H1 (cell line): ENCODE data around the gene TMPRSS13. TPM values are rescaled to one million over a fixed set of nuclear protein-coding genes. Genes with fewer than 3 reads are reported as not detected.

ENCODE experiments used
- CTCF ChIA-PET: fragments of 300-600 bp; sonication (Branson Sonifier 250); formaldehyde crosslinking; loops from one replicate; lab custom pipeline; 2021; ENCODE audit not compliant: partially characterized antibody; lab: Charles Lee
- POLR2A ChIA-PET: fragments of 300-600 bp; sonication (Branson Sonifier 250); formaldehyde crosslinking; loops from one replicate; lab custom pipeline; 2021; ENCODE audit warnings: inconsistent platforms; ENCODE audit not compliant: partially characterized antibody; lab: Charles Lee
- DNase-seq, 2 experiments: peaks; one replicate each; pipeline versions ENCODE4 v3.0.0 to v3.0.0-alpha.2; 2010 to 2022; ENCODE audit warnings: low spot score in 2 of 2, low read depth in 1 of 2, mixed read lengths in 1 of 2
- FAIRE-seq: peaks from 2 replicates; lab custom pipeline; 2011; peaks lifted over from hg19 to GRCh38; lab: Jason Lieb, UNC
- H2AFZ ChIP-seq: 2 replicates; pipeline ENCODE4 v1.8.1; 2012; ENCODE audit warnings: low read length, inconsistent platforms
- H2AK5ac ChIP-seq: 2 replicates; pipeline ENCODE4 v1.6.1; 2013; ENCODE audit warnings: low read depth, low read length
- H2BK120ac ChIP-seq: replicated peaks from 2 replicates; pipeline ENCODE3; 2013; ENCODE audit warnings: low read depth, low read length, inconsistent platforms
- H2BK12ac ChIP-seq: 2 replicates; pipeline ENCODE4 v1.6.1; 2013; ENCODE audit warnings: low read depth, low read length
- H2BK15ac ChIP-seq: 2 replicates; pipeline ENCODE4 v1.6.1; 2013; ENCODE audit warnings: low read length
- H2BK20ac ChIP-seq: 2 replicates; pipeline ENCODE4 v1.6.1; 2013; ENCODE audit warnings: low read length
- H2BK5ac ChIP-seq: 2 replicates; pipeline ENCODE4 v1.6.1; 2013; ENCODE audit warnings: low read depth, low read length
- H3K14ac ChIP-seq: 2 replicates; pipeline ENCODE4 v1.6.1; 2013; ENCODE audit warnings: inconsistent platforms; ENCODE audit not compliant: insufficient read length
- H3K18ac ChIP-seq: 2 replicates; pipeline ENCODE4 v1.6.1; 2013; ENCODE audit warnings: low read length; ENCODE audit errors: extremely low read depth
- H3K23ac ChIP-seq: 2 replicates; pipeline ENCODE4 v1.6.1; 2013; ENCODE audit warnings: inconsistent platforms; ENCODE audit not compliant: insufficient read length
- H3K23me2 ChIP-seq: 2 replicates; pipeline ENCODE4 v1.6.1; 2013; ENCODE audit warnings: low read depth, low read length
- H3K27ac ChIP-seq: 2 replicates; pipeline ENCODE4 v1.6.1; 2011; ENCODE audit warnings: low read depth, low read length, inconsistent platforms
- H3K27me3 ChIP-seq, 4 experiments: replicated peaks in 1 of 4; 1 replicate in 1 of 4; 2 replicates in 3 of 4; pipeline versions ENCODE4 v1.6.1 to v1.8.1; 2011 to 2013; ENCODE audit warnings: low read length in 3 of 4, mild to moderate bottlenecking in 3 of 4, inconsistent platforms in 2 of 4, mixed read lengths in 2 of 4, moderate library complexity in 1 of 4; ENCODE audit not compliant: control insufficient read depth in 3 of 4, insufficient read depth in 3 of 4; ENCODE audit errors: extremely low read depth in 1 of 4
- H3K36me3 ChIP-seq, 4 experiments: 2 replicates each; pipeline versions ENCODE4 v1.6.1 to v1.8.1; 2011 to 2013; ENCODE audit warnings: mild to moderate bottlenecking in 4 of 4, low read length in 3 of 4, moderate library complexity in 2 of 4, control low read depth in 1 of 4, inconsistent platforms in 1 of 4; ENCODE audit not compliant: insufficient read depth in 4 of 4, control insufficient read depth in 2 of 4
- H3K4ac ChIP-seq: replicated peaks from 2 replicates; pipeline ENCODE3; 2013; ENCODE audit warnings: low read length, low read depth, mixed read lengths, inconsistent platforms; ENCODE audit not compliant: insufficient read length
- H3K4me1 ChIP-seq, 4 experiments: replicated peaks in 1 of 4; 1 replicate in 1 of 4; 2 replicates in 3 of 4; pipeline versions ENCODE4 v1.6.1 to v1.8.1; 2011 to 2013; ENCODE audit warnings: low read length in 3 of 4, inconsistent platforms in 2 of 4, mixed read lengths in 1 of 4; ENCODE audit not compliant: insufficient read depth in 4 of 4, control insufficient read depth in 3 of 4
- H3K4me2 ChIP-seq, 2 experiments: 2 replicates each; pipeline versions ENCODE4 v1.6.1 to v1.8.1; 2011 to 2013; ENCODE audit warnings: low read depth in 2 of 2, low read length in 2 of 2, control low read depth in 1 of 2, inconsistent platforms in 1 of 2, mild to moderate bottlenecking in 1 of 2; ENCODE audit not compliant: insufficient read depth in 1 of 2
- H3K4me3 ChIP-seq, 4 experiments: fragments of 200-600, 300-600 bp in 1 of 4; sonication (generic), shearing (Covaris generic), sonication (Bioruptor Twin) in 1 of 4; 2 replicates each; pipeline versions ENCODE4 v1.5.1 to v1.8.1; 2011 to 2016; ENCODE audit warnings: low read length in 4 of 4, low read depth in 3 of 4, control low read depth in 2 of 4, inconsistent platforms in 2 of 4, mild to moderate bottlenecking in 2 of 4, mixed read lengths in 1 of 4, moderate library complexity in 1 of 4; ENCODE audit not compliant: insufficient read depth in 2 of 4; ENCODE audit errors: extremely low read depth in 1 of 4
- H3K56ac ChIP-seq: replicated peaks from 2 replicates; pipeline ENCODE3; 2013; ENCODE audit warnings: low read depth, mild to moderate bottlenecking, mixed read lengths, low read length, inconsistent platforms; ENCODE audit not compliant: insufficient read length
- H3K79me1 ChIP-seq: 2 replicates; pipeline ENCODE4 v1.6.1; 2013; ENCODE audit warnings: low read depth, low read length, control low read depth
- H3K79me2 ChIP-seq, 2 experiments: 2 replicates each; pipeline versions ENCODE4 v1.6.1 to v1.8.1; 2012 to 2013; ENCODE audit warnings: low read length in 2 of 2, mild to moderate bottlenecking in 2 of 2, inconsistent platforms in 1 of 2; ENCODE audit not compliant: insufficient read depth in 2 of 2, control insufficient read depth in 1 of 2
- H3K9ac ChIP-seq, 4 experiments: replicated peaks in 1 of 4; 1 replicate in 1 of 4; 2 replicates in 3 of 4; pipeline versions ENCODE4 v1.6.1 to v1.8.1; 2011 to 2013; ENCODE audit warnings: low read depth in 3 of 4, low read length in 3 of 4, control low read depth in 2 of 4, mild to moderate bottlenecking in 2 of 4, moderate library complexity in 2 of 4, inconsistent platforms in 1 of 4; ENCODE audit errors: extremely low read depth in 1 of 4
- H3K9me3 ChIP-seq, 2 experiments: 2 replicates each; pipeline versions ENCODE4 v1.6.1 to v1.8.1; 2012 to 2013; ENCODE audit warnings: mild to moderate bottlenecking in 2 of 2, moderate library complexity in 2 of 2, control low read depth in 1 of 2, inconsistent platforms in 1 of 2, low read depth in 1 of 2, low read length in 1 of 2, mixed read lengths in 1 of 2; ENCODE audit not compliant: insufficient read depth in 2 of 2
- H4K20me1 ChIP-seq, 2 experiments: replicated peaks in 1 of 2; 2 replicates each; pipeline versions ENCODE3 to v1.8.1; 2011 to 2013; ENCODE audit warnings: inconsistent platforms in 2 of 2, low read length in 2 of 2, mild to moderate bottlenecking in 1 of 2; ENCODE audit not compliant: insufficient read depth in 2 of 2, control insufficient read depth in 1 of 2
- H4K5ac ChIP-seq: 2 replicates; pipeline ENCODE4 v1.6.1; 2013; ENCODE audit warnings: low read length, low read depth, mixed read lengths, inconsistent platforms; ENCODE audit not compliant: insufficient read length
- H4K8ac ChIP-seq: 2 replicates; pipeline ENCODE4 v1.8.0; 2013; ENCODE audit warnings: mild to moderate bottlenecking, moderate library complexity, low read length, inconsistent platforms; ENCODE audit not compliant: insufficient read depth; ENCODE audit errors: extremely low read depth
- H4K91ac ChIP-seq: replicated peaks from 2 replicates; pipeline ENCODE3; 2013; ENCODE audit warnings: low read length, mixed read lengths, inconsistent platforms; ENCODE audit not compliant: insufficient read length
- BCL11A ChIP-seq, 2 experiments: IDR thresholded peaks; one replicate each; pipeline ENCODE4 v1.6.1; 2011; ENCODE audit warnings: low read depth in 2 of 2, low read length in 2 of 2, mild to moderate bottlenecking in 2 of 2
- CBX8 ChIP-seq: fragments of 300-800, 300-1000 bp; sonication (generic); IDR thresholded peaks from 2 replicates; pipeline ENCODE4 v1.7.1; 2016; ENCODE audit warnings: low read depth, low read length, borderline replicate concordance
- CHD1 ChIP-seq: IDR thresholded peaks from 2 replicates; pipeline ENCODE4 v1.6.1; 2012; ENCODE audit warnings: low read depth, low read length, improper control_type of control experiment
- EZH2 ChIP-seq: fragments of 200-600 bp; sonication (generic); IDR thresholded peaks from 2 replicates; pipeline ENCODE4 v1.7.1; 2012; ENCODE audit warnings: low read depth, mild to moderate bottlenecking, moderate library complexity, low read length, inconsistent platforms; ENCODE audit not compliant: severe bottlenecking
- MAFK ChIP-seq: IDR thresholded peaks from 2 replicates; pipeline ENCODE4 v1.6.1; 2012; ENCODE audit warnings: low read depth, mild to moderate bottlenecking, improper control_type of control experiment, low read length
- POLR2A ChIP-seq, 2 experiments: IDR thresholded peaks; 1 replicate in 1 of 2; 2 replicates in 1 of 2; pipeline ENCODE4 v1.6.1; 2011; ENCODE audit warnings: low read depth in 2 of 2, low read length in 2 of 2, mild to moderate bottlenecking in 2 of 2; ENCODE audit errors: control extremely low read depth in 1 of 2
- POU5F1 ChIP-seq: IDR thresholded peaks from 2 replicates; pipeline ENCODE4 v1.6.1; 2011; ENCODE audit warnings: low read depth, mild to moderate bottlenecking, low read length, moderate library complexity
- RFX5 ChIP-seq: IDR thresholded peaks from 2 replicates; pipeline ENCODE4 v1.6.1; 2011; ENCODE audit warnings: low read depth, low read length, improper control_type of control experiment, borderline replicate concordance
- whole genome bisulfite sequencing, 2 experiments: shearing (Covaris generic) in 1 of 2; methylation state at CpG; one replicate each; pipeline versions ENCODE4 v1.1.6 to v1.1.7; 2013 to 2015; ENCODE audit warnings: low lambda C conversion rate in 2 of 2, mixed read lengths in 2 of 2, inconsistent platforms in 1 of 2, low coverage in 1 of 2, missing lambda C conversion rate in 1 of 2; ENCODE audit not compliant: insufficient replicate concordance in 2 of 2, insufficient coverage in 1 of 2, insufficient read length in 1 of 2; ENCODE audit errors: extremely low coverage in 1 of 2, missing lambda C conversion rate in 1 of 2; 5-methylcytosine and 5-hydroxymethylcytosine counted together
- polyA plus RNA-seq, 7 experiments: library from polyadenylated mRNA; depleted of rRNA in 3 of 7; stranded (reverse) in 5 of 7; unstranded in 2 of 7; fragments of >200 nt in 5 of 7; fragments of 200-250 nt in 2 of 7; gene quantifications; 1 replicate in 5 of 7; 2 replicates in 1 of 7; 4 replicates in 1 of 7; pipeline versions ENCODE4 v1.2.1 to v1.2.3, GENCODE V29; 2011 to 2013; ENCODE audit warnings: missing spikeins in 2 of 7, mixed read lengths in 2 of 7
- total RNA-seq: library from RNA; stranded (reverse); fragmentation: NEBNext Ultra II Directional; extraction: Animal tissue kit (Norgen Biotek cat#: 25700); gene quantifications from 2 replicates; pipeline ENCODE4 v1.2.1, GENCODE V29; 2021
- TF ChIP-seq, protein P1 (sequence below): IDR thresholded peaks from 2 replicates; pipeline ENCODE4 v1.6.1; 2011; ENCODE audit warnings: low read length, improper control_type of control experiment

Gene TMPRSS13
- total and polyA plus RNA-seq, 2 of the 8 experiments (the other 6 are each of a cell fraction or from before 2014, with no cell fraction given), result 0.61 to 0.79 TPM

DNA sequence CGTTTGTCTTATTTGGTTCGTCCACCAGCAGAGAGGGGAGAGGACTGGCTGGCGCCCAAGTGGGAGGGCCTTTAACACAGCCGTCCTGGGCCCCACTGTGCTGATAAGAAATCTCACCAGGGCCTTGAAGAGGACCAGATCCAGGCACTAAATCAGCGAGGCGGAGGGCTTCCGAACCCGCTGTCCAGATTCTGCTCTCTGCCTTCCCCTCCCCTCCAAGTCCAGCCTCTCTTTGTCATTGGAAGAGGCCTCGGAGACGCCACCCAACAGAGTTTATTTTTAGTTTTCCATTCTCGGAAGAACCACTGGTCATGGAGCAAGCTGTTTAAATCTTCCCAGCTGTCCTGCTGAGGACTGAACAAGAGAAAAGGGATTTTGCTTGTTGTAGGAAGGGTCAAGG lies 43.4 kb downstream of the TMPRSS13 start:
- CTCF ChIA-PET, result interaction anchor here (0.9 to 4.0 kb wide), 8 partner anchors 9 to 78 kb away, joined by 3 to 32 read pairs (median 4); partner anchors contain the start of genes FXYD2 and FXYD6
- Histone ChIP-seq H4K20me1 (no peaks in the 10 kb centered on the region), H3K9ac (no peak overlapping the region), H3K4me2 (no peak overlapping the region), H3K23ac (no peak overlapping the region), H3K27me3 (no peaks in the 10 kb centered on the region; a peak in 1 of 7 replicates), H2AFZ (no peak overlapping the region), H2BK20ac (no peak overlapping the region), H3K18ac (no peak overlapping the region), H4K5ac (no peak overlapping the region), H3K56ac (no peak overlapping the region), H3K27ac (no peak overlapping the region), H2BK15ac (no peak overlapping the region), H3K23me2 (no peaks in the 10 kb centered on the region; the same call in 1 of the 2 replicates), H3K4me3 (no peak overlapping the region), H3K79me1 (no peaks in the 10 kb centered on the region), H3K9me3 (no peaks in the 10 kb centered on the region), H3K79me2 (no peaks in the 10 kb centered on the region), H4K8ac (no peak overlapping the region), H2BK5ac (no peak overlapping the region), H2BK120ac (no peak overlapping the region), H4K91ac (no peak overlapping the region), H2BK12ac (no peak overlapping the region), H3K4ac (no peak overlapping the region), H3K14ac (no peak overlapping the region), H2AK5ac (no peak overlapping the region), H3K4me1 (peaks cover 0 to 10% (median 2%) of the 10 kb centered on the region in 4 experiments; a peak in 3 of 7 replicates), H3K36me3 (no peaks in the 10 kb centered on the region)
- FAIRE-seq, result no peak
- DNase-seq, result peak in 1 of 2 experiments; percentile 40
- POLR2A ChIA-PET, result no interaction called here
- no peak for TF ChIP-seq CBX8
- no peak for TF ChIP-seq RFX5
- TF ChIP-seq, protein P1, sequence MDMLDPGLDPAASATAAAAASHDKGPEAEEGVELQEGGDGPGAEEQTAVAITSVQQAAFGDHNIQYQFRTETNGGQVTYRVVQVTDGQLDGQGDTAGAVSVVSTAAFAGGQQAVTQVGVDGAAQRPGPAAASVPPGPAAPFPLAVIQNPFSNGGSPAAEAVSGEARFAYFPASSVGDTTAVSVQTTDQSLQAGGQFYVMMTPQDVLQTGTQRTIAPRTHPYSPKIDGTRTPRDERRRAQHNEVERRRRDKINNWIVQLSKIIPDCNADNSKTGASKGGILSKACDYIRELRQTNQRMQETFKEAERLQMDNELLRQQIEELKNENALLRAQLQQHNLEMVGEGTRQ, result no peak
- no peak for TF ChIP-seq MAFK
- no peak for TF ChIP-seq POU5F1
- no peak for TF ChIP-seq CHD1
- TF ChIP-seq POLR2A (IDR thresholded peaks at IDR 0.05; ENCODE audit: control extremely low read depth in 1 of 2, low read depth in 2 of 2, low read length in 2 of 2), result no peak
- no peak for TF ChIP-seq BCL11A (IDR thresholded peaks at IDR 0.05; ENCODE audit: low read depth in 2 of 2, low read length in 2 of 2)
- no peak for TF ChIP-seq EZH2
- 77% methylated on average over 11 of the region's 11 CpGs; no CpG with 5 or more reads in 1 of the 2 experiments for whole genome bisulfite sequencing, 2 experiments
